Measurements from ENCODE around the gene ANO1. TPM values are rescaled to one million over a fixed set of nuclear protein-coding genes. Genes with fewer than 3 reads are reported as not detected.

ANO1 gene
- total RNA-seq, 4 donors from 2014 or later: 2.3 to 9.2 (median 4.2) TPM

- Histone ChIP-seq H3K36me3 (no peaks in the 10 kb centered on the region), H3K4me3 (no peak overlapping the region), H3K27ac (peak overlapping the region in 3 of 4 donors; percentile 48 to 54 (median 51)), H3K9me3 (no peaks in the 10 kb centered on the region), H3K4me1 (peaks cover 9 to 10% of the 10 kb centered on the region in 2 donors), H3K27me3 (no peaks in the 10 kb centered on the region)
- peak in 1 of 2 donors; percentile 18 for ATAC-seq
- in situ Hi-C loops (cut with MboI; ENCODE audit: low sequenced_read_pairs in 4 of 4) (no loop called here), intact Hi-C loops (cut with DNase I; ENCODE audit: low total_unique reads) (no loop called here)
- TF ChIP-seq POLR2A (IDR thresholded peaks at IDR 0.05) (no peak), CTCF (IDR thresholded peaks at IDR 0.05 in 4 of 5, conservative IDR thresholded peaks at IDR 0.05 in 1 of 5) (no peak)
- DNase-seq: no peak
Observed at GRCh38 chr11:70088735-70089250, 10.7 kb downstream of the ANO1 start.

GRCh38 chr11:70089631-70090030 is 11.5 kb downstream of the ANO1 start:
- TF ChIP-seq CTCF (IDR thresholded peaks at IDR 0.05 in 4 of 5, conservative IDR thresholded peaks at IDR 0.05 in 1 of 5) (no peak), POLR2A (IDR thresholded peaks at IDR 0.05) (no peak)
- H3K36me3 ChIP-seq: no peaks in the 10 kb centered on the region
- H3K9me3 ChIP-seq: no peaks in the 10 kb centered on the region
- H3K4me3 ChIP-seq: no peak overlapping the region
- H3K27ac ChIP-seq: peak overlapping the region in 3 of 4 donors; percentile 48 to 51 (median 49)
- H3K27me3 ChIP-seq: no peaks in the 10 kb centered on the region
- peaks cover 9 to 10% of the 10 kb centered on the region in 2 donors for H3K4me1 ChIP-seq
- ATAC-seq: no peak
- intact Hi-C loops (cut with DNase I; ENCODE audit: low total_unique reads) (loop anchor here (10.0 kb wide), 1 partner anchor 175 kb away; no protein-coding TSS in a partner anchor), in situ Hi-C loops (cut with MboI; ENCODE audit: low sequenced_read_pairs in 4 of 4) (no loop called here)
- no peak for DNase-seq

DNA sequence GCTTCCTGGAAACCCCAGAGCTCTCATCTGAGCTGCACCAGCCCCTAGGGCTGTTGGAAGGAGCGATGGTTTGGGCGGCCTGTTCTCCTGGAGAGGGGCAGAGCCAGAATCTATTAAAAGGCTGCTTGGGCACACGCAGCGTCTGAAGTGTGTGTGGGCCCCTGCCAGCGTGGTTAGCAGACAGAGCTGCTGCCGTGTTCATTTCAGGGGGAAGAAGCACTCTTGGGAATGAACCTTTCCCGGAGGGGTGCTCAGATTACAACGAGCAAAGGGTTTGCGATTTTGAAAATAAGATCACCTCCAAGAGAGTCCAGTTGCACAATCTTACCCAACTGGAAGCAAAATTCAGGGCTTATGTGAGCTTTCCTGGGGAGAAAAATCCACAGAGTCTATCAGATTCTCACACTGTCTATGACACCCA is 12.9 kb downstream of the ANO1 start:
- TF ChIP-seq POLR2A (IDR thresholded peaks at IDR 0.05) (no peak), CTCF (IDR thresholded peaks at IDR 0.05 in 4 of 5, conservative IDR thresholded peaks at IDR 0.05 in 1 of 5) (no peak)
- in situ Hi-C loops (cut with MboI; ENCODE audit: low sequenced_read_pairs in 4 of 4) (no loop called here), intact Hi-C loops (cut with DNase I; ENCODE audit: low total_unique reads) (loop anchor here (10.0 kb wide), 1 partner anchor 176 kb away; no protein-coding TSS in a partner anchor)
- peak overlapping the region; percentile 41 to 60 (median 50) for H3K27ac ChIP-seq
- DNase-seq: no peak
- peaks cover 9 to 10% of the 10 kb centered on the region in 2 donors for H3K4me1 ChIP-seq
- H3K36me3 ChIP-seq: no peaks in the 10 kb centered on the region
- H3K4me3 ChIP-seq: no peak overlapping the region
- H3K9me3 ChIP-seq: no peaks in the 10 kb centered on the region
- H3K27me3 ChIP-seq: no peaks in the 10 kb centered on the region
- ATAC-seq: peak; percentile 43 to 56

DNA sequence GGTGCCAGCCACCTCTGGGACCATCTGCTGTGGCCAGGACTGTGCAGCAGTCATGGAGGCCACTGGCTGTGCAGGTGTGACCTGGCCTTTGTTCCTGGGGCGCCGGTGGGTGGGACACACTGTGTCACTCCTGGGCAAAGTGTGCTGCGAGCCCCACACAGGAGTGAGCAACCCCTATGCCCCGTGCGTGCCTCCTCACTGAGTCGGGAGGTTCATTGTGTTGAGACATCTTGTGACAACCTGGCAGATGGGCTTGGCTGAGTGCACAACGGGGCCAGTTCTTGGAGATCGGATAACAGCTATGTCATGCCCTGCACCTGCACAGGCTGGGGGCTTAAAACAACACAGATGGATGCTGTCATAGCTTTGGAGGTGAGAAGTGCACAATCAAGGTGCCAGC is 13.5 kb downstream of the ANO1 start:
- peaks cover 9 to 10% of the 10 kb centered on the region in 2 donors for H3K4me1 ChIP-seq
- intact Hi-C loops (cut with DNase I; ENCODE audit: low total_unique reads): loop anchor here (10.0 kb wide), 1 partner anchor 177 kb away; no protein-coding TSS in a partner anchor
- H3K27ac ChIP-seq: peak overlapping the region in 3 of 4 donors; percentile 41 to 60 (median 49)
- no peak overlapping the region for H3K4me3 ChIP-seq
- in situ Hi-C loops (cut with MboI; ENCODE audit: low sequenced_read_pairs in 4 of 4): no loop called here
- no peaks in the 10 kb centered on the region for H3K27me3 ChIP-seq
- DNase-seq: no peak
- H3K9me3 ChIP-seq: no peaks in the 10 kb centered on the region
- peak in 1 of 2 donors; percentile 21 for ATAC-seq
- TF ChIP-seq POLR2A (IDR thresholded peaks at IDR 0.05): no peak
- no peak for TF ChIP-seq CTCF (IDR thresholded peaks at IDR 0.05 in 4 of 5, conservative IDR thresholded peaks at IDR 0.05 in 1 of 5)
- no peaks in the 10 kb centered on the region for H3K36me3 ChIP-seq
